Hematopoietic multipotent progenitor cell treated with erythropoietin and hydrocortisone succinate and interleukin-3 and kit ligand, for 8 days (in vitro differentiated cells): Measurements from ENCODE around the gene ATP11A.

Source experiments
- DNase-seq: peaks from one replicate; pipeline ENCODE4 v3.0.0-alpha.2; 2015

ATP11A gene

GRCh38 chr13:112689303-112690245 is at the start of gene ATP11A:
TSS of gene ATP11A (plus strand) at chr13:112690038. CDS start at chr13:112690417, 379 bp downstream.
- peak; percentile 85 for DNase-seq

DNA sequence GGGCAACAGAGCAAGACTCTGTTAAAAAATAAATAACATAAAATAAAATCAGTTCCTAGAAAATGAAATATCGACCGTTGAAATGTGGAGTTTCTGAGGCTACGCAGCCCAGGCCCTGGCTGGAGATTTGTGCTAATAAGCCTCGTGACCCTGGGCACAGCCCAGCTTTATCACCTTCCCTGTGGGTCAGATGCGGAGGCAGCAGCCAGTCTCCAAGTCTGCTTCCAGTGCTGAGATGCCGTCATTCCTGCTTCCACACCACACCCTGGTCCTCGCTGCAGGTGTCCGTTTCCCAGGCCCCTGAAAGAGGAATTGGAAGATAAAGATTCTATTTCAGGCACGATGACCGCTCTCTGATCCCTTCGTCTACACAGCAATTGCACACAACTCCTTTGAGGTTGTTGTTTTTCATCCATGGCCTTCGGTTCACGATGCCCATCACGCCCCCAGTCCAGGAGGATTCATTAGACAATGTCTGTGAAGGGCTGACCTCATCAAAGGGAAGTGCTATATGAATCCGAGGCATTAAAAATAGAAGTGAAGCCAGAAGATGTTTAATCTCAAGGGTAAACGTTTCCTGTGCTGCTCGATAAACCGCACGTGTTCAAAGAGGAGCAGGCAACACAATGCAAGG is 48.3 kb upstream of the ATP11A start:
- DNase-seq: no peak

GRCh38 chr13:112642090-112642460 is 47.8 kb upstream of the ATP11A start:
- DNase-seq: no peak

GRCh38 chr13:112643759-112644459 is 45.9 kb upstream of the ATP11A start:
- no peak for DNase-seq

DNA sequence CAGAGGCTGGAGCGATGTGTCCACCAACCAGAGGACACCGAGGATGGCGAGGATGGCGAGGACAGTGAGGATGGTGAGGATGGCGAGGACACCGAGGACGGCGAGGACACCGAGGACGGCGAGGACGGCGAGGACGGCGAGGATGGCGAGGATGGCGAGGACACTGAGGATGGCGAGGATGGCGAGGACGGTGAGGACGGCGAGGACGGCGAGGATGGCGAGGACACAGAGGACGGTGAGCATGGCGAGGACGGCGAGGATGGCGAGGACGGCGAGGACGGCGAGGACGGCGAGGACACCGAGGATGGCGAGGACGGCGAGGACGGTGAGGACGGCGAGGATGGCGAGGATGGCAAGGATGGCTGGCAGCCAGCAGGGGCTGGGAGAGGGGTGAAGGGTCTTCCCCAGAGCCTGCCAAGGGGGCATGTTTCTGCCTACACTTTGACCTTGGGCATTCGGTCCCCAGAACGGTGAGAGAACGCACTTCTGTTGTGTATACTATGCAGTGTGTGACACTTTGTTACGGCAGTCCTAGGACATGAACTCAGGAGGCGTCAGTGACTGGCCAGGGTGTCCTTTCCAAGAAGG is 44.4 kb upstream of the ATP11A start:
- no peak for DNase-seq

- no peak for DNase-seq
These were observed 42.6 kb upstream of the ATP11A start for GRCh38 chr13:112647256-112647655.

- no peak for DNase-seq
These were observed 41.7 kb upstream of the ATP11A start for GRCh38 chr13:112648101-112648500.

DNA sequence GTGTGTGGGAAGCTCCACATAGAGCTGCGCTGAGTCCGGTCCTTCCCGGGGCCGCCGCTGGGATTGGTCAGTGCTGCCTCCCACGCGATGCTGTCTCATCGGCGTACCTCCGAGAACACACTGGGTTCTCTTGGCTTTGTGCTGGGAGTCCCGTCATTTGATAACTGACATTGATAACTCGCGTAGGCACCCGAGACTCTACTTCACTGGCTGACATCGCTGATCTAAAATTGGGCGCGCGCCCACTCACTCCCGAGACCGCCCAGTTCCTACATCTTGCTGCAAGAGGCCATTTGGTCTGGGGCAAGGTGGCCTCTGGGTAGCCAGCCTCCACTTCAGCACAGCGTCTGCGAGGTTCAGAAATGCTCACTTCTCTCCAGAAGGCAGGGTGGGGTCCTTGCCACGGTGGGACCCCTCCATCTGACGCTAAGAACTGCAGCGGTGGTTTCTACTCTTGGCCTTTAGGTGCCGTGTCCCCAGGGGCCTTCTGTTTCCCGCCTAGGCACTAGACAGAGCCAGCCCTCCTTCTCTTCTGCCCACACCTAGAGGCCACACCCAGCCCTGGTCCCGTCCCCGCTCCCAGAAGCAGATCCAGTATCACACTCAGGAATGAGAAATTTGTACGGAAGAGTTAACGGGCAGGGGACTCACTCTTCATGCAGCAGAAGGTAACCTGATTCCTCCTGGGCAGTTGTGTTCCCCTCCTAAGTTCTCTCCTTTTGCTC is 40.7 kb upstream of the ATP11A start:
- DNase-seq: no peak

- peak; percentile 90 for DNase-seq
These were observed 38.5 kb upstream of the ATP11A start for GRCh38 chr13:112651311-112651710.

GRCh38 chr13:112651750-112652511 is 37.9 kb upstream of the ATP11A start:
- DNase-seq: peak; percentile 45

- DNase-seq: peak; percentile 40
These were observed 37.2 kb upstream of the ATP11A start for GRCh38 chr13:112652512-112653070.

- no peak for DNase-seq
These were observed 36.8 kb upstream of the ATP11A start for GRCh38 chr13:112653071-112653470.

DNA sequence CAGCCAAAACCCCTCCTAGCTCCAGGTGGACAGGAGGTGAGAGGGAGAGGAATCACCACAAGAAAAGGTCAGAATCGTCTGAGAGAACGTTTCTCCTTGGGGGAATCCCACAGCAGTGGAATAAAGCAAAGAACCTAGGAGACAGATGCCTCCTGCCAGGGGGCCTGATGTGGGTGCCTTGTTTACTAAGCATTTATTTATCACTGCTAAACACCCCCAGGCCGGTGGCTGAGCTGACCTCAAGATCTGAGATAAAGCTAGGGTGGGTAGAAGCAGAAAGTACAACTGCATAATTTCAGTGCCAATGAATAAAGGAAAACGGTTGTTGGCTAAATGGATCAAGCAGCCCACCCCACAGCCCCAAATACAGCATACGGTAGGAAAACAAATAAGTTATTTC is 33.9 kb upstream of the ATP11A start:
- peak; percentile 88 for DNase-seq

DNA sequence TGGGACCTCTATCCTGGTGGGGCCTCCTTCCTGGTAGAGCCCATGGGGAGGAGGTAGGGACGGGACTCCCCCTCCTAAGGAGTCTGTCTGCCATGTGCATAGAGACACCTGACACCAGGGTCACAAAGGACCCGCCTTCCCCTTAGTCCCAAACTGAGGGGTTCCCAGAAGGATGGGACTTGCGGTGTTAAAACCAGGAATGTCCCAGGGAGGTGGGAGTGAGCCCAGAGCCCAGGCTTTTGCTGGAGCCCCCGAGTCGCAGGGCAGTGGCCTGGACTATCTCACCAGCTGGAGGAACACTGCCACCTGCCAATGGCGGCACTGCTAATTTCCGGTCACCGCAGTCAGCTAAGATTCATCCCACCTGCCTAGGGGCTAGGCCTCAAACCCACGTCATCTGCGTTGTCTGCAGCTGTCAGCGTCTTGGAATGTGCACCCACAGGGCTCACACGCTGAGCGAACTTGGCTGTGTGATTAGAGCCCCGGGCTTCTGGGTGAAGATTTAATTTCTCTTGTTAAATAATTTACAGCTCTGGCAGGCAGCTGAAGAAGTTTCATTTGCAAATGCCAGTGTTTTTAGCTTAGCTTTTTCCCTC is 31.9 kb upstream of the ATP11A start:
- no peak for DNase-seq

DNA sequence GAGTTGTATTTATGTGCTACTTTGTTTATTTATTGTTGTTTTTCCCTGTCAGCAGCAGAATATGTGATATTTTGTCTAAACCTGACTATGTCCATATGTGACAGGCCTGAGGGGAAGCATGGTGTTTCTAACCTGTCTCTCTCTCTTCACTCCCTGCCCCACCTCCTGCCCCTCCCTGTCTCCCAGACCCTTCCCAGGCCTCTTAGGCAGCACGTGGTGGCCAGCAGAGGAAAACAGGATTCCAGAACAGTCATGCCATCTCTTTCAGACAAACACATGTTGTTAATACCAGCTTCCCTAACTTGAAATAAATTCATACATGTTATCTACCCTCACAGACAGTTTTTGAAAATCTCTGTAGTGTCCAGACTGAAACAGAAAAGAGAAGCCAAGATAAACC is 31.0 kb upstream of the ATP11A start:
- no peak for DNase-seq

- no peak for DNase-seq
These were observed 28.5 kb upstream of the ATP11A start for GRCh38 chr13:112661291-112661690.

DNA sequence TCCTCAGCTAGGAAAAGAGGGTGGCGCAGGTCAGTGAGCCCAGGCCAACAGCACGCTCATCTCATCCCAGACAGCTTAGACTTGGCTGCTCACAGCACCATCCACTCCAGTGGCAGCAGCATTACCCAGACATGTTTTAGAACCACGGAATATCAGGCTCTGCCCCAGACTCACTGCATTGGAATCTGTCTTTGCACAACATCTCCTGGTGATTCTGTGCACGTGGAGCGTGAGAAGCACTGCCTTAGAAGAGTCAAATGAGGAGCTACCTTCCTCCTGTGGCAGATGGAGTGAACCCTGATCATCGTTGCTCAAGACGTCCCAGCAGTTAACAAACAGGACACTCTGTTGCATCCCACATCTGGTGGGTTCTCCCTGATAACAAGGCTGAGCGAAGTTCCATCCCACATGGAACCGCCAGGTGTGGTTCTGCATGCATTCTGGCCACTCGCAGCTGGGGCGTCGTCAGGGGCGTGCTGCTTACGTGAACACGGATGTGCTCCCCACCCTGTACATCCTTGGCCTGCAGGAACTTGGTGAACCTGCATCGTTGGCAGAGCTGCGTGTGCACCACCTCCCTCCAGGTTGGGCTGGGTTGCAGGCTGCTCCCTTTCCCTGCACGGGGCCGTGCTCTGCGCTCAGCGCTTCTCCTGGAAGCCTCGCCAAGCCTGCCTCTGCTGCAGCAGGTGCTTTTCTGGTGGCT is 25.2 kb upstream of the ATP11A start:
- DNase-seq: no peak

GRCh38 chr13:112668924-112669323 is 20.9 kb upstream of the ATP11A start:
- DNase-seq: no peak

DNA sequence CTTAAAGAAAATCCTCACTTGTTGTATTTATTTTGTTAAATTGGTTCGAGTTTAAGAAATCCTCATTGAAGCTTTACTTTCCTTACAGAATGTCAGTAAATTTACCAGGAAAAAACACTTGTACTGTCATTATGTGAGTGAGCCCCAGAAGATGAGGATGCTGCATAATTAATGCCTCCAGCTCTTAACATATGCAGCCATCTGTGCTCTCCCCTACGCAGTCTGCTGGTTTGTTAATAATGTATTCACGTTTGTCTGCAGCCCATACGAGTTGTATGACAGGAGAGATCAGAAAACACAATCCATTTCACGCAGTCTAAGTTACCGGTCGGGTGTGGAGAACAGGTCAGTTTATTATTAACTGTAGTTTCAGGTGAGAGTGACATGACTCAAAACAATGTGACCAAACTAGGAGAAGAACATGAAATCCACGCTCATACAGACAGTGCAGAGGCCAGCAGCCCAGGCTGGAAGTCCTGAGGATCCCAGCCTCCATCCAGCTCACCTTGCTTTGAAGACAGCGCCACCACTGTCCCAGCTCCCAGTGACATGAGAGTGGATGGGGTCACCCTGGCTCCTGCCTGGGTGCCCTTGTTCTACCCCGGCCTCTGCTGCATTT is 19.8 kb upstream of the ATP11A start:
- no peak for DNase-seq

- no peak for DNase-seq
These were observed 19.0 kb upstream of the ATP11A start for GRCh38 chr13:112670864-112671263.
